SW480 (cell line): ENCODE measurements around the gene REG3G.

Experiments
- DNase-seq: peaks from one replicate; pipeline ENCODE4 v3.0.0-alpha.2; 2016; ENCODE audit warnings: low spot score

The REG3G gene

DNA sequence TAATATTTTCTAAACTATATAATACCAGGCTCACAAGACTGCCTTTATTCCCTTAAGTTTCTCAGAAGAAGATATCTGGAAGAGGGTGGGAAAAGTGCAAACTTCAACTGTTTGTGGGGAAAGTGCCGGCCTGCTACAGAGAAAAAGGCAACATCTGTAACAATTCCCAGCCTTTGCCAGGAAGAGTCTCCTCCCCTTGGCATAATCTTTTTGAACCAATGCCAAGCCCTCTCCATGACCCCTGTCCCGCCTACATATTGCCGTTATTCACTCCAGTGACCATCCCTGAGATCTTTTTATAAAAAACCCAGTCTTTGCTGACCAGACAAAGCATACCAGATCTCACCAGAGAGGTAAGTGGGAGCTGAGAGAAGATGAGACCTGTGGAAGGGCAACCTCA lies at the start of gene REG3G:
REG3G (plus strand) TSS at position 282 of the 400 bp plus-strand sequence. CDS start 392 bp downstream, outside the sequence.
- DNase-seq: no peak

DNA sequence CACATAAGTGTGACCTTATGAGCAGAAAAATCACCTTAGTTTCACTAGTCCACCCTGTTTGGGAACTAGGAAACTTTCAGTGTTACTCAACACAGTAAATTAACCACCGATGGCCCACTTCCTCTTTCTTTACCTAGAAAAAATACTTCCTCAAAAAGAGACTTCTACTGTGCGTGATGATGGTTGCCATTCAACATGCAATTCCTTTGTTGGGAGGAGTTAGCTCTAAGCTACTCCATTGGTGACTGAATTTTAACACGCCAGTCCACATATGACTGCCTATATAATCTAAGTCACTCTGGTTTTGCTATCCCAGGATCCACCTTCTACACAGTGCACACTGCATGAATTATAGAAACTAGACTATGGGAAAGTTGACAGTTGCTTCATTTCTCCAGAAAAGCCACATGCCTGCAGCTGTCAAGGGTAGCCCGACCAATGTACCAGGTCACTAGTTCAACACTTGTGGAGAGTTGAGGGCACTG lies 47.8 kb upstream of the REG3G start:
- no peak for DNase-seq

DNA sequence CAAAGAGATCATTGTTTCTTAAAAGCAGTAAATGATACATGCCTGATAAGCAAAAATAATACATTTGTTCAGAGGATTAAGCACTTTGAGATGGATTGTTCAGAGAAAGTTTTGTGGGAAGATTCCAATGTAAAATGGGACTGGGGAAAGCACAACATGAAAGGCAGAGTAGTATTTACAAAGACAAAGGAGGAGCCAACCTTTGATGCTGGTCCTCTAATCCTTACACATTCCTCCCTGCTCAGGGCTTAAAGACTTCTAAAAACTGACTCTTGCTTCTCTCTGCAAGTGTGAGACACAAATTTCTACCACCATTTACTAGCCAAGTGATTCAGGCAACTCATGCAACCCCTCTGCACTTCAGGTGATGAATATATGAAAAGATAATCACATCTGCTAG lies 47.2 kb upstream of the REG3G start:
- DNase-seq: no peak

DNA sequence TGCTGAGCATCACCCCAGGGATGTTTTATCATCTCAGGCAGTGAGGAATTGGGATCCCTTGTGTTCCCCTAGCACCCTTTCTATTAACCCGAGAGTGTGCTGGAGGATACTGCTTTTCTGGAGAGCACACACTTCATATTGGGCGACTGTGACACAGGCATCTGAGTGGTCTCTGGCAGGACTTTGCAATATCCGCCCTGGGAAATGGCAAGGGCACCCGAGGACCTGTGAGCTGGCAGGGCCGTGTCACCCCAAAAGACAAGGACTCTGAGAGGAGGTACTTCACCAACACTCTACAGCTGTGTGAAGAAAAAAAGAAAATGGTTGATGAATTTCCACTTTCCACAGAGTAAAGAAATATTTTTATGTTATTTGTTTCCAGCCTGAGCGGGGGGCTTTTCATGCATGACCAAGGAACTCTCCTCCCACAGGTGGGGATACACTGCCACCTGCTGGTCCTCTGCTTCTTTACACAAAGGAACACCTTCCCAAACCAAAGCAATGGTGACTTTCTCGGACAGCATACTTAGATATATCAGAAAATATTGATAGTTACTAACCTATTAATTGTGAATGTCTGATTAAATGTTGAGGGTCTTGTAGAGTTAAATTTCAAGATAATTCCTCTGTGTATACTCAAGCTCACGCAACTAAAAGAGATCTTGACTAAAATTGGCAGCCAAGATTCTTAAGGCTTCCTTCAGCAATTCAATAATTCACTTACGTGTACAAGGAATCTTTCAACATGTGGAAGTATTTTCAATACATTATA lies 45.9 kb upstream of the REG3G start:
- peak; percentile 52 for DNase-seq

DNA sequence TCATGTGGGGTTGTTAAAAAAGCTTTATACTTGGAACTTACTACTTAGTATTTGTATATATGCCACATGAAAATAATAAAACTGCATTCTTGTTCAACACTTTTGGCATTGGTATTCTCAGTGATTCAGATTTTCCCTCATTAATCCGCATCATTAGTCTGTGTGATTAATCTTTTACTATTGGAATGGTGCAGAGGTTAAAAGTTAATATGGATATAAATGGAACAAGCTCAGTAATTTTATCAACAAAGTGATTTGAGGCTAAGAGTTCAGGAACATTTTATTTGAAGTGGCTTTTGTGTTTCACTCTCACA lies 45.4 kb upstream of the REG3G start:
- DNase-seq: peak; percentile 16

DNA sequence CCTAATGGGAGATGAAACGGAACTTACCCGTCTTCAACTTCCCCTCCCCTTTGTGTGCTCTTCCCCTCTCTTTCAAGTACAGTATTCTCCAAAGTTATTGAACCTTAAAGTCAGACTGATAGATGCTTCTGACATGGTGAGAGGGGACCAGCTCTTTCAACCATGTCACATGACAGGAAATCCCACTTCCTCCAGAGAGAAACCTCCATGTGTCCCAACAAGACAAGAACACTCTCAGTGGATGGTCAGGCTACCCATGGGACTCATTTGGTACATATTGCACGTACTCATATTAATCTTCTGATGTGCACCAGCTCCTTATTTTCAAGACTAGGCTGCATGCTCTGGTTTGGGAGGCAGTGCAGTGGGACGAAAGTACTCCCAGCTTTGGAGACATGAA lies 44.6 kb upstream of the REG3G start:
- DNase-seq: no peak

DNA sequence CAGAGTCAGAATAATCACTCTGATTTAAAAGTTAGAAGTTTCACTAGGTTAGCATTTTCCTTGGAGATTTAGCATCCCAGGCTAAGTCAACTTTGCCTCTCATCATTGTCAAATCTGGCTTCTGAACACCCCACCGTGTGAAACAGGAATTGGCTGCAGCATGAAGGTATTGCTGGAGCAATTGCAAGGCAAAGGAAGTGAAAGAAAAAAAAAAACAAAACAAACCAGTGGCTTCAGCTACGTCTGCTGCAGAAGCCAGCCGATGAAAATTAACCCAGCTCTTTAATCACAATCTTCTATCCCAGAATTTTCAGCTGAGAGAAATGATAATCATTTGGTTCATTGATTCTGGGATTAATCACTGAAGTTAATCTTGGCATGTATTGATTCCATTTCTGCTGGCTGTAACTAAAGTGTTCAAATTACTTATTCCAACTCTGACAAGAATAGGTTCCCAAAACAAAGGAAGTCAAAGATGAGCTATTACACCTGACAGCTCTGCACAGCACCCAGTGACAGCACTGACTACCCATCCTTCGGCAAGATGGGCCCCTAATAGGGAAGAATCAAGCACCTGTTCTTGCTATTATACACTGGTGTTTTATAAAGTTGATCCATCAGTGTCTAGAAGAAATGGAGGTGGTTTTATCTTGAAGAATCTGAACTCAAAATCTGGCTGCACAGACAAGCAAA lies 42.7 kb upstream of the REG3G start:
- no peak for DNase-seq

DNA sequence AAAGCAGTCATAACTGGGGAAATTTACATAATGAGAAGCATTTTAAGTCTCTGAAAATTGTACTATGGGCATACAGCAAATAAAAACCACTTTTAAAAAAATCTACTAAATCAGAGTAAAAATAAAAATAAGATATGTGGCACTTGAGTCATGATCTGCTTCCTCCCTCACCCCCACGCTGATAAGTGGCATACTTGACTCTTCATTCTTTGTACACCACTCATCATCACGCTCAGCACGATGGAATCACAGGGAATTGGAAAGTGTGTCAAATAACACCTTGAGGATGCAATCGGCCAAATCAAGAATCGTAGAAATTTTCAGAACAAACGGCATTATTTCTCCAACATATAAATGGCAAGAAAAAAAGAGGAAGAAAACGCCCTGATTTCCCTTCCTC lies 41.1 kb upstream of the REG3G start:
- DNase-seq: no peak

DNA sequence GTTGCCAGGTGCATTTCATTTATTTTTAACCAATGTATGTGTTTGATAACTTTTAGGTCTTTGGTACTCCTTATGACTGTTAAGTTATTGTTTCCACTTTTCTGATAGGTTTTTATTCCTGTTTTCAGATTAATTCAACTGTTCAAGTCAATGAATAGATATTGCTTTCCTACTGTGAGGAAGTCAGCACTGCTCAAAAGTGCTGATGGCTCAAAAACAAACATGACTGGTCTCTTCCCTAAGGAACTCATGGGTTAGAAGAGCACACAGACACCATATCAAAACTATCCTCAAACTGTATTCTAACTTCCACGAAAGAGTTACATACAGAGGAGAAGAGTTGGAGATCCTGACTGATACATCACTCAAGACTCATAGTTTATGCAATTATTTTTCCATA lies 39.9 kb upstream of the REG3G start:
- no peak for DNase-seq

DNA sequence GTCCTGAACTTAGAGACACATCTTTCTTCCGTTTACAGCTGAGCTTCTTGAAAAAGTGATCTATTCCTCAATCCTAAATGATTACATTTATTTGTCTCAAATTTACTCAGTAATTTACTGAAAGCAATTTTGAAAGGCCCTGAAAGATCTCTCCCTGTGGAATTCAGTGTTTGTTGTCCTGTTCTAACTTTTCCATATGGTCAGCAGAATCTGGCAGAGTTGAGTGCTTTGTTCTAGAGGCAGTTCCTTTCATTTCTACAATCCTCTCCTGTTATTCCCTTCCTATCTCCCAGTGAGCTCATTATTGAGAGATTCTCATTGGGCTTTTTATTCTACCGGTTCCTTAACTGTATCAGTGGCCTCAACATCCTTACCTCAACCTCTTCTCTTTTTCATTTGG lies 36.5 kb upstream of the REG3G start:
- DNase-seq: no peak

DNA sequence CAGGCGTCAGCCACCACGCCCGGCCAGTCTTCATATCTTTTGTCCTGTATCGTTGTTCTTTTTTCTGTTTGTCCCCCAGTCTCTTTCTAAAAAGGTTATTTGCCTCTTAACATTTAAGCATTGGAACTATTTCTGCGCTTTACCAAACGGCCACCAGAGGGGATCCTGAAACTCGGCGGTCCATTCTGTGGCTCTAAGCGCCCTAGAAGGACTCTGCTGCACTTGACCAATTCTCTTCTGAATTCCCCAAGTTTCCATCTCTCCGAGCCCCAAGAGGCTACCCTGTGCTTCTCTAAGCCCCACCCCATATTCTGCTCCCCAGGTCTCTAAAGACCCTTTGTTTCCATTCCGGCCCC lies 33.1 kb upstream of the REG3G start:
- peak; percentile 33 for DNase-seq

DNA sequence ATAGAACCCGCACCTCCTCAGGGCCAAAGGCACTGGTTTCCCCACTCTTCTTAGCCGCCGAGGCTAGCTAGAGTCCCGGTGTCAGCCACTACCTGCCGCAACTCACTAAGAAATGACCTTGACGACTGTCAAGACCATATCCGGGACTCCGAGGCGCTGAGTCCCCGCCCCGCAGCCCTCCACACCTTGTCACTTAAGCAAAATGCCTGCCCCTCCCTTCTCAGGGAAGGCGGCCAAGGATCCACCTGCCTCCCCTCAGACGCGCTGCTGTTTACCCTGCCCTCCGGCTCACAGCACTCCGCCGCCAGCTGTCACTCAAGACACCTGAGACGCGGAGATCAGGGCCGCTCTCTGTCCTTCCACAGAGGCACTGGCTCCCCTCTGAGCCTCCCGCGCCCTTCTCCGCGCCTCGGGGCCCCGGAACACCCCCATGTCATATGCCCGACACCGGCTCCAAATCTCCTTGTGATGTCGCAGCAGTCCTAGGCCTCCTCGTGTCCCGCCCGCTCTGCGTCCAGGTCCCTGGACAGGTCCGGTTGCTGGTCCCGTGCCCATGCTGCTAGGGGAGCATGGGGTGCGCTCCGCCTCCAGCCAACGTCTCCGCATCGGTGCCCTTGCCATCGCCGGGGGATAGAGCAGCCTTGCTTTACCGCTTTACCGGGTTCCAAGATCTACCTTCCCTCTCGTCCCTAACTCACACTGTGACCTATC lies 32.5 kb upstream of the REG3G start:
- no peak for DNase-seq

DNA sequence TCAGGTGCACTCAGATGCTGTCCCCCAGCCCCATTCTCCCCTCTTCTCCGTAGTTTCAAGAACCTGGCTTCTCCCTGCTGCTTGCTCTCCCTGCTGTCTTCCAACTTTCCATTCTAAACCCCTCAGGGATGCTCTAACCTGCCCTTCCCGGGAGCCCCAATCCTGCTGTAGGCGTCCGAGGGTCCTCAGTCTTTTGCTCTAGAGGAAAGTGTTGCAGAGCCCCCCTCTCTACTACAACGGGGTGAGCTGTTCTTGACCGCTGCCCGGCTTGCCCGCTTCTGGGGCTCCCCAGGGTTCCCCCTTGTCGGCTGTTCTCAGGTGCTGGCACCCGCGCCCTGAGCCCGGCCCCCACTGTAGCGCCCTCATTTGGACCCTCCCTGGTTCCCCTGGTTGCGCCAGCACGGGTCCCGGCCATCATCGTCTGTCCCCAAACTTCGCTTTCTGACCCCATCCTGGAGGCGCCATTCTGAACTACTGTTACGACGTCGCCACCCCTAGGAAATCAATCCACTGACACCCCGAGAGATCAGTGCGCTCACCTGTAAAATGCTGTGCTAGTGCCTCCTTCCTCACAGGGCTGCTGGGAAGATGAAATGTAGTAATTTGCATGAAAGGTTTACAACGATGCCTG lies 31.9 kb upstream of the REG3G start:
- no peak for DNase-seq

DNA sequence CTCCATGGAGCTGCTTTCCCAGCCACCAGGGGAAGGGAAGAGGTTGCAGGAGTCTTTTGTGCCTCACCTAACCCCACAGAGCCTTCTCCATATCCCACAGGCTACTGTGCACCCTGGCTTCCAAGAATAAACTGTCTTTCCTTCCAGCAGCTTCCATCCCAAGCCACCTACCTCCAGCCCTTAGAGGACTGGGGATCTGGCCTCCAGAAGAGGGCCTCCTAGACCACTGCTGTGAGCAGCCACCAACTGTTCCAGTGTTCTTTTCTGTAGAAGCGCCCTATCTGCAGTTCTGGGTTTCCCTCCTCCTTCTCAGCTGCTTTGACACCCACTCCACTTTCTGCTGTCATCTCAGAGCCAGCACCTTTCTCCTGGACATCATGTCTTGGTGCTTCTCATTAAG lies 30.7 kb upstream of the REG3G start:
- no peak for DNase-seq

DNA sequence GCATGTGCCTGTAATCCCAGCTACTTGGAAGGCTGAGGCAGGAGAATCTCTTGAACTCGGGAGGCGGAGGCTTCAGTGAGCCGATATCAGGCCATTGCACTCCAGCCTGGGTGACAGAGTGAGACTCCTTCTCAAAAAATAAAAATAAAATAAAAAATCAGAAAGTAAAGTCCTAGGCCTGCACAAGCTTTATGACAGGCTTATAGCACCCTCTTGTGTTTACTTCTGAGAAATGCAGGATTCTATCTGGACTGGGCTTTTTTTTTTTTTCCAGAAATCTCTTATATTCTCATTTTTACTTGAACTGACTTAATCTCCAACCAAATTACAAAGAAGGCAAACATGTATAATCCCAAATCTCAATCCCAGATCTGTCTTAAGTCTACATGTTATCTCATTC lies 26.1 kb upstream of the REG3G start:
- DNase-seq: peak; percentile 19

DNA sequence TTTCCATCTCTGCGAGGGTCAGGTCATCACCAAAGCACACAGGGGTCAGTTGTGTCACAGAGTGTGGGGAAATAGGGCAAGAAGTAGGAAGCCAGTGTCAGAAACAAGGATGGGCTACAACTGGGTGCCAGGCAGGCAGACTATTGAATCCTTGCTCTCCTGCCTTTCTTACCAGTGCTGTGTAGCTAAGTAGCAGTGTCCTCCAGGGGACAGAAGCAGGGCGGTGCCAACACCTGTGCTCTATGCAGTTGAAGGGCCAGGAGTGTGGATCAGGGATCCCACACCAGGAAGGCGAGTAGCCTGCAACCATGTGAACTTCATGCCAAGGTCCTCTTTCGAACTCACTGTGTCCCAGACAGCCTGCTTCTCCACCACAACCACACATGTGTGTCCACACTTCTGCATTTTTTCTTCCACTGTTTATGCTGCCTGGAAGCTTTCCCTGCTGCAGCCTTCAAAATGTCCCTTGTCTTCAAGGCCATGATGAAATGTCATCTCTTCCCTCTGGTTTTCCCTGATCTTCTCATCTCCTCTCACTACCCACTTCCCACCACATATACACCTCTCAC lies 25.4 kb upstream of the REG3G start:
- no peak for DNase-seq

DNA sequence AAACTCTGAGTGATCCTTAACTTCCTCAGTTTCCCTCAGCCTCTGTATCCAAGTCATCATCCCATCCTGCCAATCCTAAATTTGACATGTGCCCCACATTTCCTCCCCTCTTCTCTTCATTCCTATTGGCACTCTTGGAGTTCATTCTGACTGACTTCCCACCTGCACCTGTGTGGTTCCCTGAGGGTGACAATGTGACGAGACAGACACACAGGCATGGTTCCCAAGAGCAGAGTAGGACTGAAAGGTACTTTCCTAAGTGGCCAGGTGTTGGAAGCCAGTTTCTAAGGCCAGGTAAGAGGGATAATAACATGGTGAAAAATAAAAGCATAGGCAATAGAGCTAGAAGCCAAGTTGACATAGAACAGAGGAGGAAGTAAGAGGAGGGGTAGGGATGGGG lies 24.2 kb upstream of the REG3G start:
- DNase-seq: no peak

DNA sequence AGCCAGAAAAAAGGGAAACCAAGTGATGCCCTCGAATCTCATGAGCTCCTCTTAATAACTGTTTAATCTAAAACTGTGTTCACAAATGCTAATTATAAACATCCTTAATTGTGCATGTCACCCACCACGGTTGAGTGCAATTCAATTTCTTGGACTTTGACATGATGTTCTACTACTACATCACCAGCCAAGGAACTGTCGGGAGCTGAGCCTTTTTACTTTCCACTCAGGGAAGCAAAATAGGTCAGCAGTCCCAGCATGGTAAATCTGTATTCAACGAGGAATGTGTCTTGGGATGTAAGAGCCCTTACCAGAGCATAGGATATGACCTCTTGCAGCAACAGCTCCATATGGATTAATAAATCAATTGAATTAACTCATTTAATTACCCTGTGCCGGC lies 20.8 kb upstream of the REG3G start:
- no peak for DNase-seq

DNA sequence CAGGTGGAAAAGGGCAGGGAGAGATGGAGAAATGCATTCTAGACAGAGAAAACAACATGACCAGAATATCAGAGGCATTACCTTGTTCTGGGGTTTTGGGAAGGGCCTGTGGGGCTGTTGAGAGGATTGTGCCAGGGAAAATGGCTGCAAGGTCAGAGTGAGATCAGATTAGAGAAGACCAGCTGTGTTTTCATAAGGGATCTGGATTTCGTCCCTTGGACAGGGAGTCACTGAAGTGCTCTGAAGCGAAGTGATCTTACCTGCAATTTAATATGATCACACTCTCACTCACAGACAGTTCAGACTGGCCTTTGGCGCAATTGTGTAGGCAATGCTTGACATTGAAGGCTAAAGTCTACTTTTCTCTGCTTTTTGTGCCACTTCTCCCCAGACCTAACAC lies 20.3 kb upstream of the REG3G start:
- DNase-seq: no peak

DNA sequence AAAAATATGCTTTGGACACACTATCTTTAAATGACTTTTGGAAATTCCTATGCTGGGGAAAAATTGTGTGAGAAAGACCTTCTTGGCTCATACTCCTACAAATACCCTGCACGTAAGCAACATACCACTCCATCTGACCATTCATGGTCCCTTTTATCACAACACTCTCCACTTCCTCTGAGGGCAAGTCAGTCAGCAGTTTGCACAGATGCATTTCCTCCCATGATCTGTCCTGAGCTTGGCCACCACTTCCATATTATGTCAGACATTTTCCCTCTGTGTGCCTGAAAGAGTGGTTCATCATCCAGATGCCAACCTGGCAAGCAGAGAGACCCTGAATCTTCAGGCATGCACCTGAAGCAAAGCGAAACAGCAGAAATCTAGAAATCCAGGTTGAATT lies 16.1 kb upstream of the REG3G start:
- no peak for DNase-seq

DNA sequence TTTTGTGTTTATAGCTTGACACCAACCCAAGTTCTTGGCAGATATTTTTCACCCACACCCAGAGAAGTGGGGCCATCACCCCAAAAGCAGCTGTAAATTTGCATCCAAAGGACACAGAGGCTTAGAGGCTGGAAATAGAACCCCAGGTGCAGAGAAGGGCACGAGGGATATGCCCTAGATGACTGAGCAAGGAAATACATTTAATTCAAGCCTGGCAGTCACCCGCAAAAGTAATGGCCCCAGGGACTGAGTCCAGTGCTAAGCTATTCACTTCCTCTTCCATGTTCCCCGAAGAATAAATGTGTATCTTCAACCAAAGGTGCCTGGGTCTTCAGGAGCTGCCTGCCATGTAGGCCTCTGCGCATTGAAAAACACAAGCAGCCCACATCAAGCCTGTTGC lies 14.0 kb upstream of the REG3G start:
- no peak for DNase-seq

DNA sequence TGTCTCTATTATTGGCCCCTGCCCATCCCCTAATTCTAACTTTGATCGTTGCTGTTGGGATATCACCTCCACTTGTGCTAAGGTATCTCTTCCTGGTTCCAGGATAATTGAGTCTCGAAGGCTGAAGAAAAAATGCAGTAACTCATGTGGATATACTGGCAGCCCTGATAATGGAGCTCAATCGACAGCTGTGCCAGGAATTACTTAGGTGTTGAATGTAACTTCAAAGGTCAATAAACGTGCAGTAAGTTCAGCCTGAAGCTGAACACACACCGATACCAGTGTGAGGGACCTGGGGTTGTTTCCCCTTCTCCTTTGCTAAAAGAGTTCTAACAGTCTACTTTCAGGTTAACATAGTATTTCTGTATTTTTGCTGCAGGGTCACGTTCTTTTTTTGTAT lies 11.9 kb upstream of the REG3G start:
- no peak for DNase-seq

DNA sequence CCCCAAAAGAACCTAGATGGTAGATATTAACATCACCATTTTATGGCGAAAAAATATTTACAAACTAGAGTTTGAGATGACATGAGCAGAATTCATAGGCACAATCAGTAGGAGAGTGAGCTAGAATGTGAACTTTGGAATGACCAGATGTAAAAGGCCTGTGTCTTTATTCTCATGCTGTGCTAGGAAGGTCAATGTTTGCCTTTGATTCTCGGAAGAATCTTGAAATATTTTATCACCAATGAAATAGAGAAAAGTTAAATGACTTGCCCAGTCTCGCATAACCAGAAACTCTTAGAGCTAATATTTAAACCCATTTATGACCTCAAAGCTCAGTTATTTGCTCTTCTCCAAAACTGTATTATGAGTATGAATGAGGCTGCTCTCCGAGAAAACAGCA lies 9.2 kb upstream of the REG3G start:
- DNase-seq: no peak
